GM23248 (cell line): Measurements from ENCODE around the gene PDE1A.

Experiments
- EZH2 ChIP-seq: fragments of 200-600 bp; sonication (generic); IDR thresholded peaks from 2 replicates; pipeline ENCODE4 v1.6.1; 2018; ENCODE audit warnings: antibody characterized with exemption, mild to moderate bottlenecking; ENCODE audit not compliant: insufficient read depth, poor library complexity, severe bottlenecking
- EZH2phosphoT487 ChIP-seq: fragments of 200-600 bp; sonication (generic); IDR thresholded peaks from 2 replicates; pipeline ENCODE4 v1.6.1; 2018; ENCODE audit warnings: antibody characterized with exemption, moderate library complexity, mild to moderate bottlenecking, low read depth; ENCODE audit not compliant: insufficient read depth

DNA sequence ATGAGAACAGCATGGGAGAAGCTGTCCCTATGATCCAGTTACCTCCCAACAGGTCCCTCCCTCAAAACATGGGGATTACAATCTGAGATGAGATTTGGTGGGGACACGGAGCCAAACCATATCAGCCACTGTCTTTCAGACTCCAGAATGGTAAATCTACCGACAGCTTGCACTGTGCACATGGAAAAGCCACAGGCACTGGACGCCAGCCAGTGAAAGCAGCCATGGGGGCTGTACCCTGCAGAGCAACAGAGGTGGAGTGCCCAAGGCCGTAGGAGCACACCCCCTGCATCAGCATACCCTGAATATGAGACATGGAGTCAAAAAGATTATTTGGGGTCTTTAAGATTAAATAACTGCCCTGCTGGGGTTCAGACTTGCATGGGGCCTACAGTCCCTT lies 218.4 kb downstream of the PDE1A start:
- TF ChIP-seq EZH2 (no peak), EZH2phosphoT487 (no peak)
